GM19397 (cell line): ENCODE results near the gene TUBGCP6.

ENCODE experiments used
- ATAC-seq: cut with Tn5 transposase; IDR thresholded peaks from one replicate; pipeline ENCODE4 v1.9.1; 2021; ENCODE audit warnings: mild to moderate bottlenecking, moderate library complexity; ENCODE audit not compliant: unreplicated experiment

Gene TUBGCP6

GRCh38 chr22:50227579-50228215 is 17.1 kb downstream of the TUBGCP6 start:
- no peak for ATAC-seq

- no peak for ATAC-seq
These were observed 18.0 kb downstream of the TUBGCP6 start for GRCh38 chr22:50226875-50227165.

GRCh38 chr22:50226063-50226874 is 18.6 kb downstream of the TUBGCP6 start:
- no peak for ATAC-seq

GRCh38 chr22:50225200-50225969 is 19.4 kb downstream of the TUBGCP6 start:
- ATAC-seq = no peak

GRCh38 chr22:50224071-50224470 is 20.8 kb downstream of the TUBGCP6 start:
- no peak for ATAC-seq

GRCh38 chr22:50222508-50222907 is 22.3 kb downstream of the TUBGCP6 start:
- no peak for ATAC-seq

GRCh38 chr22:50221410-50222300 is 23.2 kb downstream of the TUBGCP6 start:
- ATAC-seq = no peak

- no peak for ATAC-seq
These were observed 24.0 kb downstream of the TUBGCP6 start for GRCh38 chr22:50220603-50221409.

GRCh38 chr22:50219800-50220602 is 24.8 kb downstream of the TUBGCP6 start:
- ATAC-seq = no peak

- ATAC-seq = no peak
These were observed 25.7 kb downstream of the TUBGCP6 start for GRCh38 chr22:50218996-50219727.

- no peak for ATAC-seq
These were observed 26.4 kb downstream of the TUBGCP6 start for GRCh38 chr22:50218153-50218995.

GRCh38 chr22:50217543-50218152 is 27.2 kb downstream of the TUBGCP6 start:
- ATAC-seq = no peak

- ATAC-seq = no peak
These were observed 27.9 kb downstream of the TUBGCP6 start for GRCh38 chr22:50216684-50217520.

- ATAC-seq = no peak
These were observed 28.7 kb downstream of the TUBGCP6 start for GRCh38 chr22:50216055-50216683.

- ATAC-seq = no peak
These were observed 29.3 kb downstream of the TUBGCP6 start for GRCh38 chr22:50215297-50216054.
